RWPE1 (cell line): ENCODE measurements around the gene MAD2L1BP.

Experiments used
- CTCF ChIA-PET: fragments of 350-600 bp; sonication (Branson Sonifier 250); formaldehyde crosslinking; extraction: SDS; loops from one replicate; lab custom pipeline; 2021; lab: Yijun Ruan, JAX
- POLR2A ChIA-PET: fragments of 400-600 bp; formaldehyde crosslinking; extraction: SDS; loops from one replicate; lab custom pipeline; 2020; ENCODE audit warnings: antibody characterized with exemption; ENCODE audit not compliant: low non-redundant PET; lab: Yijun Ruan, JAX
- DNase-seq: peaks from one replicate; pipeline ENCODE4 v3.0.0; 2012; ENCODE audit warnings: low spot score
- H3K27ac ChIP-seq: fragments of 450-650 bp; 2 replicates; pipeline ENCODE4 v1.5.1; 2017
- CTCF ChIP-seq: fragments of 450-650 bp; conservative IDR thresholded peaks from 2 replicates; pipeline ENCODE4 v1.5.1; 2017; ENCODE audit warnings: low read depth, mild to moderate bottlenecking

Gene MAD2L1BP

GRCh38 chr6:43671011-43671800 lies 35.6 kb downstream of the MAD2L1BP start:
- no peak for TF ChIP-seq CTCF
- DNase-seq: no peak
- ChIA-PET CTCF (interaction anchor here (0.6 to 5.9 kb wide), 3 partner anchors 98 to 404 kb away, joined by 3 to 33 read pairs (median 4); no protein-coding TSS in a partner anchor), POLR2A (no interaction called here)
- peak overlapping the region; percentile 77 for H3K27ac ChIP-seq

- peak overlapping the region; percentile 77 for H3K27ac ChIP-seq
- no peak for DNase-seq
- CTCF ChIA-PET: interaction anchor here (5.9 kb wide), 1 partner anchor 101 kb away, joined by 33 read pairs; no protein-coding TSS in a partner anchor
- POLR2A ChIA-PET: no interaction called here
- no peak for TF ChIP-seq CTCF
Observed at GRCh38 chr6:43671801-43672690, 36.4 kb downstream of the MAD2L1BP start.

- ChIA-PET CTCF (no interaction called here), POLR2A (interaction anchor here (0.6 kb wide), 2 partner anchors 385 to 651 kb away, joined by 5 read pairs; no protein-coding TSS in a partner anchor)
- no peak for DNase-seq
- TF ChIP-seq CTCF: no peak
- peak overlapping the region; percentile 77; the same call in 1 of the 2 replicates for H3K27ac ChIP-seq
Observed at GRCh38 chr6:43673444-43674084, 37.9 kb downstream of the MAD2L1BP start.

GRCh38 chr6:43674291-43674690 lies 38.7 kb downstream of the MAD2L1BP start:
- TF ChIP-seq CTCF: no peak
- POLR2A ChIA-PET: no interaction called here
- CTCF ChIA-PET: no interaction called here
- no peak for DNase-seq
- H3K27ac ChIP-seq: peak overlapping the region; percentile 77; the same call in 1 of the 2 replicates

- no peak for TF ChIP-seq CTCF
- H3K27ac ChIP-seq: no peak overlapping the region; the same call in 1 of the 2 replicates
- CTCF ChIA-PET: interaction anchor here (0.6 to 1.3 kb wide), 2 partner anchors 59 to 95 kb away, joined by 6 read pairs; partner anchors contain the start of gene VEGFA
- DNase-seq: no peak
- POLR2A ChIA-PET: interaction anchor here (0.7 kb wide), 1 partner anchor 95 kb away, joined by 3 read pairs; no protein-coding TSS in a partner anchor
Observed at GRCh38 chr6:43674921-43675320, 39.3 kb downstream of the MAD2L1BP start.
